ENCODE results near the gene CFAP44. TPM values are rescaled to one million over a fixed set of nuclear protein-coding genes. Genes with fewer than 3 reads are reported as not detected.
"Not testable (repeated sequence)": the region's sequence is repeated elsewhere in the genome, so short reads cannot be mapped to it uniquely, and the experiment has no call there.

The CFAP44 gene, protein sequence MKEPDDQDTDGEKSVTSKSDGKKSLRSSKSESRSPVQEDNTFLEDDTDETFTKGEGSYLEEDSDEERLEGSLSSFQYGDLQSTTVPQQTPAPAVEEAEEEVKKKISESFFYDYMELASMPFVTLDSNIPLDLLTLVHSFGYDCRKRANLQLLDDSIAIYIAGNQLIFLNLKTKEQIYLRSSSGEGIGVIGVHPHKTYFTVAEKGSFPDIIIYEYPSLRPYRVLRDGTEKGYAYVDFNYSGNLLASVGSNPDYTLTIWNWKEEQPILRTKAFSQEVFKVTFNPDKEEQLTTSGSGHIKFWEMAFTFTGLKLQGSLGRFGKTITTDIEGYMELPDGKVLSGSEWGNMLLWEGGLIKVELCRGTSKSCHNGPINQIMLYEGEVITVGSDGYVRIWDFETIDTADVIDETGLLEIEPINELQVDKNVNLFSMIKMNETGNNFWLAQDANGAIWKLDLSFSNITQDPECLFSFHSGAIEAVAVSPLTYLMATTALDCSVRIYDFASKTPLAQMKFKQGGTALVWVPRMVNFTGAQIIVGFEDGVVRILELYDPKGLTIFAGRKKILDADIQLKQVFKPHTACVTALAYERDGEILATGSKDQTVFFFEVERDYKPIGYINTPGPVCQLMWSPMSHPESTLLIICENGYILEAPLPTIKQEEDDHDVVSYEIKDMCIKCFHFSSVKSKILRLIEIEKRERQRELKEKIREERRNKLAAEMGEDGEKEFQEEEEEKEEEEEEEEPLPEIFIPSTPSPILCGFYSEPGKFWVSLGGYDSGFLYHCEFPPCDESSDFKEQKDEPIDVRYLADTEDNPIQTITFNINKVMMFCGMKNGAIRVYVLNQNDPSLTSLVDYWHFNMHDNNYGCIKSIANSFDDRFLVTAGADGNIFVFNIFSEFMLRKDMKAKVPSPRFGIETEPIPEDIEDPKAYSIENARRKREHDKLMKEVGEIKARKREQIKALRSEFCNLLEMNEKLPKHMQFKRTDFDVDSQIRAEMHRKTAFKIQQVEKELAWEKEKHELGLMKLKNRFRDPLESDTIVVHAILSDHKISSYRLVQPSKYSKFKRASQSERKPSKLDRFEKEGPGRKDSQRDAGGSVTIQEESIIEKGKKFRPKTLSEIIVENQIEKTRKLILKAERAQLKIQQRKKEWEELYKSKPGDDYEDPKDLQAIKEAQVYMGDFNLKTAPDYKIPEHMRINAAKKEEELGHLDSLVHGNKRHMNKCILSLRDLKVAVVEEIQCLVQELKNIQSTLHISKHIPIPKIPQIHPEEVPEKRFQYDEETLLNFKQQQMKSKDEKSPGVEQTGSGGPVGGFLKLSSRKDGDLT (N-terminal part only)
- total RNA-seq (1 to 10 TPM; 3.3 to 4.8 (median 3.6) TPM), polyA plus RNA-seq (2.1 TPM)
- long read RNA-seq, donor 1, partial matches to known transcripts: 1 of 3 reads
- long read RNA-seq, donor 1, other reads (novel, unspliced or antisense): 2 of 3 reads
- long read RNA-seq, donor 2: 0 reads
- long read RNA-seq, donor 3: 0 reads
- long read RNA-seq, donor 4: 0 reads

DNA sequence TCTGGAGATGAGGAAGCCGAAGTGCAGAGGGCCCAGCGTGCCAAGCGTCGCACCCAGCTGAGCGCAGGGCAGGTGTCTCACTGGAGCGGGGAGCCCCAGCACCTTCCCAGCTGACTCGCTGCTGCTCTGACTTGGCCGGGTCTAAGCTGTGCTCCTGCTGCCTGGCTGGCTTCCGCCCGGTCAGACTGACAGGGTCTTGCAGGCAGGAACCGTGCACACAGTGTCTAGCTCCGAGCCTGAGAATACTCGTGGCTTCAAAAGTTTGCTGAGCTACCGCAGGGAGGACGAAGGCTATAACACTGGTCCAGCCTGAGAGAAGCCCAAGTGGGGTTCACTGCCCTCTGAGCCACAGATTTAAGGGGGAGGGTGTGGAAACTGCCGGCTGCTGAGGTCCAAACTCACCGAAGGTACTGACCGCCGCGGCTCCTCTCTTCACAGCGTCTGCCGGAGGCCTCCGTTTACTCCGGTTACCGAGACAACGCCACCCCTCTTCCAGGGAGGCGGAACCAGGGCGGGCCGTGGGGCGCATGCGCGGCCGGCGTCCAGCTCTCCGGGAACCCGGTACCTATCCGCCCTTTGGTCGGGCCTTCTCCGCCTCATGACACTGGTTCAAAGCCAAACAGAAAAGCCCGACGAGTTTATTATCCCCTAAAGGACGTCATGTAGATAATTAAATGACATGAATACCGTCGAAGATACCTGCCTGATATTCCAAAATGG, at the start of gene CFAP44:
CFAP44 (minus strand) TSS at position 443 of the 720 bp plus-strand sequence. CDS start 7,829 bp downstream, outside the sequence.
- Histone ChIP-seq H3K4me3 (ENCODE audit: low read length) (peak within 1 kb of the TSS; percentile 48), H3K27ac (ENCODE audit: low read length) (no peak within 1 kb of the TSS), H3K27me3 (ENCODE audit: control insufficient read depth, insufficient read depth) (no peaks in the 10 kb centered on the region), H3K9me3 (ENCODE audit: control insufficient read depth, low read length) (no peaks in the 10 kb centered on the region), H3K4me1 (ENCODE audit: control insufficient read depth, insufficient read depth, low read length) (no peaks in the 10 kb centered on the region)
- intact Hi-C loops (cut with DNase I): no loop called here
- WGBS: 30% methylated on average over 44 of the region's 44 CpGs
- ATAC-seq: peak; percentile 98 to 99
- DNase-seq: peak; percentile 87 to 94 (median 93)

DNA sequence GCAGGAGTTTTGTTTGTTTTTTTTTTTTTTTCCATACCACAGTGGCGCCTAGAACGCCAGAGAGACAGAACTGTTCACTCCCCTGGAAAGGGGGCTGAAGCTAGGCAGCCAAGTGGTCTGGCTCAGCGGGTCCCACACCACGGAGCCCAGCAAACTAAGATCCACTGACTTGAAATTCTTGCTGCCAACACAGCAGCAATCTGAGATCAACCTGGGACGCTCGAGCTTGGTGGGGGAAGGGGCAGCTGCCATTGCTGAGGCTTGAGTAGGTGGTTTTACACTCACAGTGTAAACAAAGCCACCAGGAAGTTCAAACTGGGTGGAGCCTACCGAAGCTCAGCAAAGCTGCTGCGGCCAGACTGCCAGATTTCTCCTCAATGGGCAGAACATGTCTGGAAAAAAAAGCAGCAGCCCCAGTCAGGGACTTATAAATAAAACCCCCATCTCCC, 43.9 kb upstream of the CFAP44 start:
- ATAC-seq (no peak), DNase-seq (peak in 1 of 3 donors; percentile 21)
- WGBS: 94% methylated on average over 8 of the region's 8 CpGs
- Histone ChIP-seq H3K9me3 (ENCODE audit: control insufficient read depth, low read length) (no peaks in the 10 kb centered on the region), H3K27me3 (ENCODE audit: control insufficient read depth, insufficient read depth) (no peaks in the 10 kb centered on the region), H3K4me3 (ENCODE audit: low read length) (no peak overlapping the region), H3K27ac (ENCODE audit: low read length) (no peak overlapping the region), H3K4me1 (ENCODE audit: control insufficient read depth, insufficient read depth, low read length) (no peaks in the 10 kb centered on the region)
- intact Hi-C loops (cut with DNase I): no loop called here

DNA sequence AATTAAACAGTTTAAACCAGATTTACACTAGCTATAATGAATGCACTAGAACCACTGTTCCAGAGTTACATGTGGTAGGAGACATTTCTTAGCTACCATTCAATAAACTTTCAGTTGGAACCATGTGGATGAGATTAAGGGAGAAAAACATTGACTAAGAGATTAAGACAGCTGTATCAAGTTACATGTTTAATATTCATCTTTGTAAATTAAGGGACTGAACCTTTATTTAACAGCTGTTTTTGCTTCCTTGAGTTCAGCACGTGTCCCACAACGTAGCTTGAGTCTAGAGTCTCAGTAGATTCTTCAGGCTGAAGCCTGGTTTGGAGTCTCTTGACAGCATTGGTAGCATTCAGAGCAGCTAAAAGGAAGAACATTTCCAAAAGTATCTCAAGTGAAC, 27.2 kb upstream of the CFAP44 start:
- DNase-seq: no peak
- intact Hi-C loops (cut with DNase I): no loop called here
- H3K27me3 ChIP-seq (ENCODE audit: control insufficient read depth, insufficient read depth): no peaks in the 10 kb centered on the region
- WGBS: 87% methylated on average over 2 of the region's 2 CpGs
- no peaks in the 10 kb centered on the region for H3K4me1 ChIP-seq (ENCODE audit: control insufficient read depth, insufficient read depth, low read length)
- no peak overlapping the region for H3K27ac ChIP-seq (ENCODE audit: low read length)
- no peaks in the 10 kb centered on the region for H3K9me3 ChIP-seq (ENCODE audit: control insufficient read depth, low read length)
- no peak overlapping the region for H3K4me3 ChIP-seq (ENCODE audit: low read length)
- no peak for ATAC-seq

DNA sequence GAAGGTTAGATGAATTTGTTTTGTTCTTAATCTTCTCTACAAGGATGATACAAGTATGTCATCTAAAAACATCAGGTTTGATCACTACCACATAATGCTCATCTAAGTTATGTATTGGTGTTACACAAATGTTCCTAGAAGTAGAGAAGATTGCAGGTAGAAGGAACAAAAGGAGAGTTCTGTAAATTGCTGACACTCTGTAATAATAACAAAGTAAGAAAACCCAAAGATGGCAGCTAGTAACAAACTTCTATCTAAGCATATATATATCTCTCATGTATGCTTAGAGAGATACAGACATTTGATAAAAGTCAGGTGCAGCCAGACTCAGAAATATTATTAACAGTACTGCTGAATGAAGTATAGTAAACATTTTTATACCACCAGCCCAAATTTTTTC, 20.2 kb upstream of the CFAP44 start:
- H3K9me3 ChIP-seq (ENCODE audit: control insufficient read depth, low read length): no peaks in the 10 kb centered on the region
- intact Hi-C loops (cut with DNase I): no loop called here
- H3K4me3 ChIP-seq (ENCODE audit: low read length): no peak overlapping the region
- no peak overlapping the region for H3K27ac ChIP-seq (ENCODE audit: low read length)
- no peaks in the 10 kb centered on the region for H3K4me1 ChIP-seq (ENCODE audit: control insufficient read depth, insufficient read depth, low read length)
- H3K27me3 ChIP-seq (ENCODE audit: control insufficient read depth, insufficient read depth): no peaks in the 10 kb centered on the region
- DNase-seq (no peak), ATAC-seq (no peak)

DNA sequence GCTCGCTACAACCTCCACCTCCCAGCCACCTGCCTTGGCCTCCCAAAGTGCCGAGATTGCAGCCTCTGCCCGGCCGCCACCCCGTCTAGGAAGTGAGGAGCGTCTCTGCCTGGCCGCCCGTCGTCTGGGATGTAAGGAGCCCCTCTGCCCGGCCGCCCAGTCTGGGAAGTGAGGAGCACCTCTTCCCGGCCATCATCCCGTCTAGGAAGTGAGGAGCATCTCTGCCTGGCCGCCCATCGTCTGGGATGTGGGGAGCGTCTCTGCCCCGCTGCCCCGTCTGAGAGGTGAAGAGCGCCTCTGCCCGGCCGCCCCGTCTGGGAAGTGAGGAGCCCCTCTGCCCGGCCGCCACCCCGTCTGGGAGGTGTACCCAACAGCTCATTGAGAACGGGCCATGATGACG, 17.3 kb upstream of the CFAP44 start:
- 98% methylated on average over 23 of the region's 27 CpGs for WGBS
- DNase-seq; H3K27ac ChIP-seq (ENCODE audit: low read length); H3K4me1 ChIP-seq (ENCODE audit: control insufficient read depth, insufficient read depth, low read length); H3K9me3 ChIP-seq (ENCODE audit: control insufficient read depth, low read length); H3K4me3 ChIP-seq (ENCODE audit: low read length); intact Hi-C loops (cut with DNase I); ATAC-seq; H3K27me3 ChIP-seq (ENCODE audit: control insufficient read depth, insufficient read depth): not testable (repeated sequence)

DNA sequence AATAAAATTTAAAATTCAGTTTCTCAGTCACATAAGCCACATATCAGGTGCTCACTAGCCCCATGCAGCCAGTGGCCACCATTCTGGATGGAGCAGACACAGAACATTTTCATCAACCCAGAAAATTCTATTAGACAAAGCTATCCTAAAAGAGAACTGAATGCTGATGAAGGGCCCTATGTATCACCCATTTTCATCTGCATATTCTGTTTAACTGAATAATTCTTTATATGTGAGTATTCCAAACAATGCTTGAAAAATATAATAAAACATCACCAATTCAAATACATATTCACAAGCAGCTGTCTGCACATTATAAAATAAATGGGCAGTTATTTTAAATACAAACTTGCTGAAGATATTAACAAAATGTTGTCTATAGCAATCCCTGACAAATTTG, 14.2 kb upstream of the CFAP44 start:
- DNase-seq (no peak), ATAC-seq (no peak)
- Histone ChIP-seq H3K9me3 (ENCODE audit: control insufficient read depth, low read length) (no peaks in the 10 kb centered on the region), H3K27ac (ENCODE audit: low read length) (no peak overlapping the region), H3K27me3 (ENCODE audit: control insufficient read depth, insufficient read depth) (no peaks in the 10 kb centered on the region), H3K4me1 (ENCODE audit: control insufficient read depth, insufficient read depth, low read length) (no peaks in the 10 kb centered on the region), H3K4me3 (ENCODE audit: low read length) (no peak overlapping the region)
- intact Hi-C loops (cut with DNase I): no loop called here

DNA sequence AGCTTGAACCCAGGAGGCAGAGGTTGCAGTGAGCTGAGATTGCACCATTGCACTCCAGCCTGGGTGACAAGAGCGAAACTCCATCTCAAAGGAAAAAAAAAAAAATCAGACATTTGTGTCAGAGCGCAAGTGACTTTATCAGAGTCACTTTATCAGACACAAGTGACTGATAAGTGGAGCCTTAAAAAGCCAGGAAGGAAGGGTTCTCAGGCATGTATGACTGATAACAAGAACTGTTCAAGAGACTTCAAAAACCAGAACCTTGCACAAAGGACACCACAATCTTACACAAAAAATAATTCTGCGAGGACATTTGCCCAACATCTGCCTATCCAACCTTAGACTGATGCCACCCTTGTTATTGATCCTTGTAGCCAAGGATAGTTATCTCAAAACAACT, 13.3 kb upstream of the CFAP44 start:
- Histone ChIP-seq H3K27me3 (ENCODE audit: control insufficient read depth, insufficient read depth) (no peaks in the 10 kb centered on the region), H3K27ac (ENCODE audit: low read length) (no peak overlapping the region), H3K9me3 (ENCODE audit: control insufficient read depth, low read length) (no peaks in the 10 kb centered on the region), H3K4me1 (ENCODE audit: control insufficient read depth, insufficient read depth, low read length) (no peaks in the 10 kb centered on the region), H3K4me3 (ENCODE audit: low read length) (no peak overlapping the region)
- 77% methylated on average over 3 of the region's 3 CpGs for WGBS
- DNase-seq (no peak), ATAC-seq (no peak)
- intact Hi-C loops (cut with DNase I): no loop called here

DNA sequence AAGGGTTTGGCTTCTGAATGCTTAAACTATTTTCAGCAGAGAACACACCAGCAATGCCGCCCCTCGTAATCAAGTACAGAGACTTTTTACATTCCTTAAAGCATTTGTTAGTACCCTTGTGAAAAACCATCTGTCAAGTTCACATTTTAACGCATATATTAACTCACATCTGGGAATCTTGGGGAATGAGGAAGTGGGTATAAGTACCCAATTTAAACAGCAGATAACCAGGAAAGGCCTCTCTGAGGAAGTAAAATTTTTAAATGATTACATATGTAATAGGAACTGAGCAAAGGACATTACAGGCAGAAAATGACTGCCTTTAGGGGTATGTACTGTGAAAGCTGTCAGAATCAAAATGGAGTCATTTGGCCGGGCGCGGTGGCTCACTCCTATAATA, 12.8 kb upstream of the CFAP44 start:
- no peaks in the 10 kb centered on the region for H3K4me1 ChIP-seq (ENCODE audit: control insufficient read depth, insufficient read depth, low read length)
- intact Hi-C loops (cut with DNase I): no loop called here
- H3K4me3 ChIP-seq (ENCODE audit: low read length): no peak overlapping the region
- H3K27ac ChIP-seq (ENCODE audit: low read length): no peak overlapping the region
- no peak for ATAC-seq
- WGBS: 88% methylated on average over 6 of the region's 6 CpGs
- no peaks in the 10 kb centered on the region for H3K27me3 ChIP-seq (ENCODE audit: control insufficient read depth, insufficient read depth)
- H3K9me3 ChIP-seq (ENCODE audit: control insufficient read depth, low read length): no peaks in the 10 kb centered on the region
- DNase-seq: no peak

DNA sequence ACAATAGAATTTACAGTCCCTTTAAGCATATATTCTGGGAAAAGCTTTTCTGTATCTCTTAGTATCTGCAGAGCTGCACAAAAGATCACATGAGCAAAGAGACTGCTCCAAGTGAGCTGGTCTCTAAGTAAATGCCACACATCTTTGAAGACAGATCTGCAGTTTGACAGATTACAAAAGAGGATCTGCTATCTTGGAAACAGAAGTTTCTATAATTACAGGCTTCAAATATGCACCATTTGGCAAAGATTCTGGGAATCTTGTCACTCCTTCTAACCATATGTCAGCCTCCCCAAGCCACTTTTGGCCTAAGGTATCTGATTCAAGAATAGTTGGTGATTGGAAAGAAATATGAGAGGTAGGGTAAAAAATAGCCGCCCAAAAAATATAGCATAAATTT, 9.6 kb upstream of the CFAP44 start:
- intact Hi-C loops (cut with DNase I): no loop called here
- DNase-seq: no peak
- WGBS: 97% methylated on average over 1 of the region's 1 CpG

DNA sequence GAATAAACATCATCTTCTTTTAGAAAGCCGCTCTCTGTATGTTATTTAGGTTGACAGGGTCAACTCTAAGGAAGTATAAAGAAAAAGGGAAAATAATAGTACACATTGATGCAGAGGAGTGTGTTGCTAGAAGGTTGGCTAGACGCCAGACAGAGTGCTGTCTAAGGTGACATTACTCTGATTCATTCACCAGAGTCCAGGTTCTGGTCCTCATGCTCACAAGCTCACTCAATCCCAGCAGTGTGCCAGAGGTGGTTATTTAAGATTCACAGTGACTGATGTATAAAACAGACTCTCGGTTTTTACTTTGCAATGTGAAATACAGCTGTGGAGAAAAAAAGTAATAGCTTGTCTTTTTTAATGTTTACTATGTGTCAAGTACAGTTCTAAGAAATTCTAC, 1.7 kb downstream of the CFAP44 start:
- intact Hi-C loops (cut with DNase I): no loop called here
- no peaks in the 10 kb centered on the region for H3K27me3 ChIP-seq (ENCODE audit: control insufficient read depth, insufficient read depth)
- ATAC-seq (no peak), DNase-seq (no peak)
- no peaks in the 10 kb centered on the region for H3K4me1 ChIP-seq (ENCODE audit: control insufficient read depth, insufficient read depth, low read length)
- 94% methylated on average over 3 of the region's 3 CpGs for WGBS
- H3K27ac ChIP-seq (ENCODE audit: low read length): no peak overlapping the region
- no peaks in the 10 kb centered on the region for H3K9me3 ChIP-seq (ENCODE audit: control insufficient read depth, low read length)
- H3K4me3 ChIP-seq (ENCODE audit: low read length): no peak overlapping the region

More for the DNA sequence above, 9.6 kb upstream of the CFAP44 start:
- H3K9me3 ChIP-seq (ENCODE audit: control insufficient read depth, low read length): no peaks in the 10 kb centered on the region
- no peaks in the 10 kb centered on the region for H3K4me1 ChIP-seq (ENCODE audit: control insufficient read depth, insufficient read depth, low read length)
- no peak overlapping the region for H3K4me3 ChIP-seq (ENCODE audit: low read length)
- no peaks in the 10 kb centered on the region for H3K27me3 ChIP-seq (ENCODE audit: control insufficient read depth, insufficient read depth)
- ATAC-seq: no peak
- H3K27ac ChIP-seq (ENCODE audit: low read length): no peak overlapping the region
